K562 (cell line): ENCODE data around the gene SULT1A3. TPM values are rescaled to one million over a fixed set of nuclear protein-coding genes. Genes with fewer than 3 reads are reported as not detected.

Experiments
- ATAC-seq: fragments of 200-7000 bp; cut with Tn5 transposase; 3 replicates; pipeline ENCODE4 v1.9.1; 2020; ENCODE audit warnings: moderate library complexity
- BruUV-seq: library from RNA; stranded (reverse); fragments of 400-500 nt; replicated peaks from 2 replicates; lab custom pipeline; 2021; lab: Mats Ljungman, UMichigan
- CTCF ChIA-PET: fragments of 300-600 bp; formaldehyde crosslinking; extraction: SDS; loops from one replicate; lab custom pipeline; 2021; ENCODE audit warnings: low intra/inter-chr PET ratio; lab: Yijun Ruan, JAX
- POLR2A ChIA-PET: fragments of 300-600, 350-650 bp; sonication (Branson Sonifier 250); formaldehyde crosslinking; extraction: SDS; loops from one replicate; lab custom pipeline; 2021; ENCODE audit warnings: antibody characterized with exemption, inconsistent platforms; lab: Yijun Ruan, JAX
- DNase-seq, 4 experiments: peaks; one replicate each; pipeline versions ENCODE4 v3.0.0 to v3.0.0-alpha.2; 2011 to 2018; ENCODE audit warnings: low spot score in 3 of 4, mixed read lengths in 3 of 4; ENCODE audit errors: extremely low read depth in 1 of 4
- FAIRE-seq: peaks from 2 replicates; lab custom pipeline; 2011; peaks lifted over from hg19 to GRCh38; lab: Jason Lieb, UNC
- H2AFZ ChIP-seq: 2 replicates; pipeline ENCODE4 v1.6.0; 2011; ENCODE audit warnings: low read depth, low read length, control low read depth, inconsistent platforms
- H3K27ac ChIP-seq: fragments of 200-600 bp; 3 replicates; pipeline ENCODE4 v1.8.0; 2011; ENCODE audit warnings: low read depth, mild to moderate bottlenecking, control low read depth, inconsistent platforms, low read length, moderate library complexity, mixed read lengths; ENCODE audit errors: extremely low read depth
- H3K27me3 ChIP-seq, 2 experiments: fragments of 300-600 bp in 1 of 2; 2 replicates in 1 of 2; 3 replicates in 1 of 2; pipeline versions ENCODE4 v1.6.0 to v1.8.0; 2011; ENCODE audit warnings: inconsistent platforms in 2 of 2, low read length in 2 of 2, mild to moderate bottlenecking in 1 of 2, mixed read lengths in 1 of 2, moderate library complexity in 1 of 2; ENCODE audit not compliant: control insufficient read depth in 2 of 2, insufficient read depth in 2 of 2
- H3K36me3 ChIP-seq: fragments of 300-600 bp; 3 replicates; pipeline ENCODE4 v1.8.0; 2011; ENCODE audit warnings: mild to moderate bottlenecking, low read length, inconsistent platforms; ENCODE audit not compliant: control insufficient read depth, insufficient read depth
- H3K4me1 ChIP-seq, 2 experiments: fragments of 200-600 bp in 1 of 2; replicated peaks in 1 of 2; 2 replicates in 1 of 2; 3 replicates in 1 of 2; pipeline versions ENCODE4 v1.5.1 to v1.8.0; 2011; ENCODE audit warnings: inconsistent platforms in 2 of 2, low read length in 2 of 2, mild to moderate bottlenecking in 1 of 2, mixed read lengths in 1 of 2, moderate library complexity in 1 of 2; ENCODE audit not compliant: control insufficient read depth in 2 of 2, insufficient read depth in 2 of 2
- H3K4me2 ChIP-seq: 2 replicates; pipeline ENCODE4 v1.6.1; 2011; ENCODE audit warnings: low read length, control low read depth, inconsistent platforms, mixed read lengths; ENCODE audit not compliant: insufficient read depth
- H3K4me3 ChIP-seq: fragments of 200-600 bp; sonication (generic), shearing (Covaris generic); 2 replicates; pipeline ENCODE4 v1.5.1; 2016; ENCODE audit warnings: control low read depth, inconsistent platforms
- H3K79me2 ChIP-seq: fragments of 200-600 bp; 3 replicates; pipeline ENCODE4 v1.8.0; 2011; ENCODE audit warnings: low read length, inconsistent platforms; ENCODE audit not compliant: control insufficient read depth, insufficient read depth
- H3K9ac ChIP-seq, 2 experiments: 2 replicates each; pipeline versions ENCODE4 v1.6.0 to v1.6.1; 2011; ENCODE audit warnings: low read depth in 2 of 2, low read length in 2 of 2, control low read depth in 1 of 2, inconsistent platforms in 1 of 2, mild to moderate bottlenecking in 1 of 2, mixed read lengths in 1 of 2; ENCODE audit not compliant: insufficient read depth in 1 of 2
- H3K9me1 ChIP-seq: one replicate; pipeline ENCODE4 v1.6.0; 2011; ENCODE audit warnings: inconsistent platforms, mild to moderate bottlenecking, low read length, moderate library complexity; ENCODE audit not compliant: control insufficient read depth, insufficient read depth
- H3K9me3 ChIP-seq: replicated peaks from 2 replicates; pipeline ENCODE4 v1.5.1; 2011; ENCODE audit warnings: low read depth, low read length, inconsistent platforms; ENCODE audit not compliant: control insufficient read depth, insufficient read depth
- H4K20me1 ChIP-seq: replicated peaks from 2 replicates; pipeline ENCODE4 v1.6.1; 2011; ENCODE audit warnings: low read length, inconsistent platforms, mixed read lengths; ENCODE audit not compliant: control insufficient read depth, insufficient read depth
- FOXJ3 ChIP-seq: sonication (generic); formaldehyde crosslinking; IDR thresholded peaks from 2 replicates; pipeline ENCODE4 v1.4.0; 2020; ENCODE audit warnings: mild to moderate bottlenecking, missing genetic modification reagents
- HDGF ChIP-seq: fragments of 450-650 bp; IDR thresholded peaks from 2 replicates; pipeline ENCODE4 v1.6.1; 2016
- HNRNPH1 ChIP-seq: fragments of 200-400 bp; formaldehyde crosslinking; optimal IDR thresholded peaks from 2 replicates; pipeline ENCODE3; 2017; ENCODE audit warnings: low read depth, mild to moderate bottlenecking, low read length, moderate library complexity
- NFE2 ChIP-seq: IDR thresholded peaks from 2 replicates; pipeline ENCODE4 v1.6.1; 2014; ENCODE audit warnings: antibody characterized with exemption, low read depth
- NFXL1 ChIP-seq: fragments of 450-650 bp; formaldehyde crosslinking; IDR thresholded peaks from 2 replicates; pipeline ENCODE4 v1.4.0; 2021; ENCODE audit warnings: mild to moderate bottlenecking
- TAF1 ChIP-seq: IDR thresholded peaks from 2 replicates; pipeline ENCODE4 v1.6.1; 2011; ENCODE audit warnings: mild to moderate bottlenecking, low read length, moderate library complexity; ENCODE audit not compliant: insufficient read depth, control insufficient read depth, severe bottlenecking; ENCODE audit errors: extremely low read depth
- ZKSCAN3 ChIP-seq: fragments of 250-450 bp; sonication (Bioruptor Pico); IDR thresholded peaks from 2 replicates; pipeline ENCODE4 v1.4.0; 2020
- ZNF316 ChIP-seq: fragments of 450-650 bp; IDR thresholded peaks from 2 replicates; pipeline ENCODE4 v1.6.1; 2016
- ZNF507 ChIP-seq: conservative IDR thresholded peaks from 2 replicates; pipeline ENCODE4 v1.6.1; 2017; ENCODE audit warnings: missing genetic modification characterization, missing compliant biosample characterization
- ZNF780A ChIP-seq: fragments of 250-450 bp; sonication (Bioruptor Pico); IDR thresholded peaks from 2 replicates; pipeline ENCODE4 v1.5.0; 2021; ENCODE audit warnings: mild to moderate bottlenecking
- WGBS: fragments of 100-300 bp; shearing (Covaris generic); methylation state at CpG from one replicate; pipeline ENCODE4 v1.1.6; 2016; ENCODE audit warnings: low coverage, mixed read lengths; ENCODE audit not compliant: insufficient coverage; ENCODE audit errors: missing lambda C conversion rate; 5-methylcytosine and 5-hydroxymethylcytosine counted together
- in situ Hi-C: fragments of 300-500 bp; cut with MboI; formaldehyde crosslinking; loops from 4 replicates; pipeline ENCODE4 v1.15.0; 2018; ENCODE audit warnings: inconsistent platforms, mixed read lengths
- intact Hi-C: fragments of 100-400 bp; cut with micrococcal nuclease; formaldehyde crosslinking; loops from 2 replicates; pipeline ENCODE4 v1.14.2; 2022
- polyA plus RNA-seq, 8 experiments: library from polyadenylated mRNA; depleted of rRNA in 4 of 8; stranded (reverse) in 5 of 8; unstranded in 3 of 8; fragments of >200 nt; fragmentation: Nextera tagmentation in 2 of 8; fragmentation: Illumina TruSeq in 1 of 8; extraction: Ambion mirVana in 2 of 8; extraction: Trizol in 1 of 8; gene quantifications; 2 replicates each; pipeline versions ENCODE4 v1.2.1 to v1.2.3, GENCODE V29; 2011 to 2014; ENCODE audit warnings: inconsistent platforms in 1 of 8, missing spikeins in 1 of 8
- total RNA-seq, 7 experiments: library from RNA; depleted of rRNA in 6 of 7; stranded (reverse); fragments of >200 nt in 6 of 7; fragmentation: Illumina TruSeq in 2 of 7; extraction: Trizol in 2 of 7; gene quantifications; 2 replicates each; pipeline versions ENCODE4 v1.2.1 to v1.2.3, GENCODE V29; 2011 to 2021; ENCODE audit warnings: low replicate concordance in 1 of 7
- TF ChIP-seq, protein P1 (sequence below), 2 experiments: fragments of 450-650 bp; IDR thresholded peaks; 2 replicates each; pipeline ENCODE4 v1.6.1; 2016
- TF ChIP-seq, protein P2 (sequence below): sonication (generic); formaldehyde crosslinking; IDR thresholded peaks from 2 replicates; pipeline ENCODE4 v1.8.0; 2022; ENCODE audit warnings: mild to moderate bottlenecking, missing genetic modification reagents
- TF ChIP-seq, protein P3 (sequence below): fragments of 450-650 bp; formaldehyde crosslinking; IDR thresholded peaks from 2 replicates; pipeline ENCODE4 v1.4.0; 2022; ENCODE audit warnings: missing genetic modification characterization
- TF ChIP-seq, protein P4 (sequence below): fragments of 450-650 bp; IDR thresholded peaks from 2 replicates; pipeline ENCODE4 v1.6.1; 2016; ENCODE audit warnings: low read depth, mild to moderate bottlenecking, moderate library complexity

SULT1A3 gene
- total and polyA plus RNA-seq, 9 of the 15 experiments (the other 6 are each of a cell fraction or from before 2014, with no cell fraction given): 2.4 to 18.0 (median 7.3) TPM

DNA sequence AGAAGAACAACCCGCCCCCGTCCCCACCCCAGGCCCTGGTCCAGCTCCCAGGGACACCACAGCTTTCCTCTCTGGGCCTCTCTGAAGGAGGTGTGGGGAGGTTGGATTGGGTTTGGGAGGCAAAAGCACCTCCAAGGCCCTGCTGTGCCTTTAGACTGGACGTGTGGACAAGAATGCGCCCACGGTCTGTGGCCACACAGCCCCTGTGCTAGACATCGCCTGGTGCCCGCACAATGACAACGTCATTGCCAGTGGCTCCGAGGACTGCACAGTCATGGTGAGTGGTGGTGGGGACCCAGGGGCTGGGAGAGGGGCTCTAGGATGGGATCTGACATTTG is 12.6 kb upstream of the SULT1A3 start:
- H3K36me3 ChIP-seq: 0 out of 3 replicates have a peak, but pooled peaks cover 3% of the 10 kb centered on the region
- no peaks in the 10 kb centered on the region for H4K20me1 ChIP-seq
- ChIA-PET CTCF (no interaction called here), POLR2A (no interaction called here)
- DNase-seq (no peak), ATAC-seq (no peak), FAIRE-seq (no peak)
- H3K27me3 ChIP-seq: no peaks in the 10 kb centered on the region
- H3K4me1 ChIP-seq: peaks cover 32 to 58% of the 10 kb centered on the region in 2 experiments
- no peak overlapping the region for H2AFZ ChIP-seq
- H3K4me3 ChIP-seq: no peak overlapping the region
- peak overlapping the region in 1 of 2 experiments; percentile 72; a peak in 1 of 4 replicates for H3K9ac ChIP-seq
- no peaks in the 10 kb centered on the region for H3K79me2 ChIP-seq
- intact Hi-C loops: no loop called here
- H3K9me3 ChIP-seq: no peaks in the 10 kb centered on the region
- no TSS peak for BruUV-seq
- no peak overlapping the region for H3K27ac ChIP-seq
- 87% methylated on average over 7 of the region's 9 CpGs for WGBS
- TF ChIP-seq FOXJ3 (CRISPR knock-in tag) (no peak), ZKSCAN3 (no peak), ZNF316 (no peak), HDGF (no peak), NFXL1 (CRISPR knock-in tag) (no peak), ZNF780A (no peak), TAF1 (no peak), ZNF507 (tag) (no peak), NFE2 (no peak), HNRNPH1 (no peak)
- TF ChIP-seq, protein P1, sequence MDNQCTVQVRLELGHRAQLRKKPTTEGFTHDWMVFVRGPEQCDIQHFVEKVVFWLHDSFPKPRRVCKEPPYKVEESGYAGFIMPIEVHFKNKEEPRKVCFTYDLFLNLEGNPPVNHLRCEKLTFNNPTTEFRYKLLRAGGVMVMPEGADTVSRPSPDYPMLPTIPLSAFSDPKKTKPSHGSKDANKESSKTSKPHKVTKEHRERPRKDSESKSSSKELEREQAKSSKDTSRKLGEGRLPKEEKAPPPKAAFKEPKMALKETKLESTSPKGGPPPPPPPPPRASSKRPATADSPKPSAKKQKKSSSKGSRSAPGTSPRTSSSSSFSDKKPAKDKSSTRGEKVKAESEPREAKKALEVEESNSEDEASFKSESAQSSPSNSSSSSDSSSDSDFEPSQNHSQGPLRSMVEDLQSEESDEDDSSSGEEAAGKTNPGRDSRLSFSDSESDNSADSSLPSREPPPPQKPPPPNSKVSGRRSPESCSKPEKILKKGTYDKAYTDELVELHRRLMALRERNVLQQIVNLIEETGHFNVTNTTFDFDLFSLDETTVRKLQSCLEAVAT (IDR thresholded peaks at IDR 0.05): no peak
- TF ChIP-seq, protein P2, sequence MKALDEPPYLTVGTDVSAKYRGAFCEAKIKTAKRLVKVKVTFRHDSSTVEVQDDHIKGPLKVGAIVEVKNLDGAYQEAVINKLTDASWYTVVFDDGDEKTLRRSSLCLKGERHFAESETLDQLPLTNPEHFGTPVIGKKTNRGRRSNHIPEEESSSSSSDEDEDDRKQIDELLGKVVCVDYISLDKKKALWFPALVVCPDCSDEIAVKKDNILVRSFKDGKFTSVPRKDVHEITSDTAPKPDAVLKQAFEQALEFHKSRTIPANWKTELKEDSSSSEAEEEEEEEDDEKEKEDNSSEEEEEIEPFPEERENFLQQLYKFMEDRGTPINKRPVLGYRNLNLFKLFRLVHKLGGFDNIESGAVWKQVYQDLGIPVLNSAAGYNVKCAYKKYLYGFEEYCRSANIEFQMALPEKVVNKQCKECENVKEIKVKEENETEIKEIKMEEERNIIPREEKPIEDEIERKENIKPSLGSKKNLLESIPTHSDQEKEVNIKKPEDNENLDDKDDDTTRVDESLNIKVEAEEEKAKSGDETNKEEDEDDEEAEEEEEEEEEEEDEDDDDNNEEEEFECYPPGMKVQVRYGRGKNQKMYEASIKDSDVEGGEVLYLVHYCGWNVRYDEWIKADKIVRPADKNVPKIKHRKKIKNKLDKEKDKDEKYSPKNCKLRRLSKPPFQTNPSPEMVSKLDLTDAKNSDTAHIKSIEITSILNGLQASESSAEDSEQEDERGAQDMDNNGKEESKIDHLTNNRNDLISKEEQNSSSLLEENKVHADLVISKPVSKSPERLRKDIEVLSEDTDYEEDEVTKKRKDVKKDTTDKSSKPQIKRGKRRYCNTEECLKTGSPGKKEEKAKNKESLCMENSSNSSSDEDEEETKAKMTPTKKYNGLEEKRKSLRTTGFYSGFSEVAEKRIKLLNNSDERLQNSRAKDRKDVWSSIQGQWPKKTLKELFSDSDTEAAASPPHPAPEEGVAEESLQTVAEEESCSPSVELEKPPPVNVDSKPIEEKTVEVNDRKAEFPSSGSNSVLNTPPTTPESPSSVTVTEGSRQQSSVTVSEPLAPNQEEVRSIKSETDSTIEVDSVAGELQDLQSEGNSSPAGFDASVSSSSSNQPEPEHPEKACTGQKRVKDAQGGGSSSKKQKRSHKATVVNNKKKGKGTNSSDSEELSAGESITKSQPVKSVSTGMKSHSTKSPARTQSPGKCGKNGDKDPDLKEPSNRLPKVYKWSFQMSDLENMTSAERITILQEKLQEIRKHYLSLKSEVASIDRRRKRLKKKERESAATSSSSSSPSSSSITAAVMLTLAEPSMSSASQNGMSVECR (CRISPR knock-in tag): no peak
- TF ChIP-seq, protein P3, sequence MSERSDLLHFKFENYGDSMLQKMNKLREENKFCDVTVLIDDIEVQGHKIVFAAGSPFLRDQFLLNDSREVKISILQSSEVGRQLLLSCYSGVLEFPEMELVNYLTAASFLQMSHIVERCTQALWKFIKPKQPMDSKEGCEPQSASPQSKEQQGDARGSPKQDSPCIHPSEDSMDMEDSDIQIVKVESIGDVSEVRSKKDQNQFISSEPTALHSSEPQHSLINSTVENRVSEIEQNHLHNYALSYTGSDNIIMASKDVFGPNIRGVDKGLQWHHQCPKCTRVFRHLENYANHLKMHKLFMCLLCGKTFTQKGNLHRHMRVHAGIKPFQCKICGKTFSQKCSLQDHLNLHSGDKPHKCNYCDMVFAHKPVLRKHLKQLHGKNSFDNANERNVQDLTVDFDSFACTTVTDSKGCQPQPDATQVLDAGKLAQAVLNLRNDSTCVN (CRISPR knock-in tag): no peak
- TF ChIP-seq, protein P4, sequence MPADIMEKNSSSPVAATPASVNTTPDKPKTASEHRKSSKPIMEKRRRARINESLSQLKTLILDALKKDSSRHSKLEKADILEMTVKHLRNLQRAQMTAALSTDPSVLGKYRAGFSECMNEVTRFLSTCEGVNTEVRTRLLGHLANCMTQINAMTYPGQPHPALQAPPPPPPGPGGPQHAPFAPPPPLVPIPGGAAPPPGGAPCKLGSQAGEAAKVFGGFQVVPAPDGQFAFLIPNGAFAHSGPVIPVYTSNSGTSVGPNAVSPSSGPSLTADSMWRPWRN: no peak
- in situ Hi-C loops: loop anchor here (5.0 kb wide), 1 partner anchor 734 kb away; the partner anchor contains the start of genes BOLA2 and SLX1B
- no peak overlapping the region for H3K4me2 ChIP-seq
- H3K9me1 ChIP-seq: no peaks in the 10 kb centered on the region
